ENCODE results near the gene EPB41L4A.

GRCh38 chr5:112250551-112250950 lies 168.5 kb downstream of the EPB41L4A start:
- no peak for TF ChIP-seq EP300 (conservative IDR thresholded peaks at IDR 0.05; ENCODE audit: poor library complexity, severe bottlenecking)
- TF ChIP-seq REST (IDR thresholded peaks at IDR 0.05; ENCODE audit: borderline replicate concordance), result no peak
- TF ChIP-seq CTCF (IDR thresholded peaks at IDR 0.05; ENCODE audit: poor library complexity, severe bottlenecking), result no peak
- TF ChIP-seq EZH2 (IDR thresholded peaks at IDR 0.05; ENCODE audit: borderline replicate concordance, insufficient read depth, low read length, poor library complexity, severe bottlenecking), result no peak
- TF ChIP-seq RAD21 (conservative IDR thresholded peaks at IDR 0.05), result no peak

All from neural cell (in vitro differentiated cells).